Stimulated activated CD4-positive, alpha-beta T cell treated with anti-CD3 and anti-CD28 coated beads, TNF-alpha, amount 100 ng/mL, for 48 hours (primary cell): ENCODE measurements around the gene HLA-DPA1.
"Not testable (repeated sequence)": the region's sequence is repeated elsewhere in the genome, so short reads cannot be mapped to it uniquely, and the experiment has no call there.

Experiments
- DNase-seq, 3 donors: peaks; one replicate each; pipeline ENCODE4 v3.0.0-alpha.2; 2020; ENCODE audit warnings: low read depth in 3 of 3

The HLA-DPA1 gene

GRCh38 chr6:33073431-33073871 lies at the start of gene HLA-DPA1:
TSS of gene HLA-DPA1 (minus strand) at chr6:33073649.
- peak in 1 of 3 donors; percentile 9 for DNase-seq

- no peak for DNase-seq
These were observed 49.7 kb upstream of the HLA-DPA1 start for GRCh38 chr6:33123181-33123580.

- DNase-seq = no peak
These were observed 46.6 kb upstream of the HLA-DPA1 start for GRCh38 chr6:33120001-33120400.

- no peak for DNase-seq
These were observed 45.2 kb upstream of the HLA-DPA1 start for GRCh38 chr6:33118525-33119123.

- DNase-seq = no peak
These were observed 44.4 kb upstream of the HLA-DPA1 start for GRCh38 chr6:33117811-33118277.

GRCh38 chr6:33116841-33117711 lies 43.6 kb upstream of the HLA-DPA1 start:
- no peak for DNase-seq

GRCh38 chr6:33116417-33116816 lies 43.0 kb upstream of the HLA-DPA1 start:
- no peak for DNase-seq

- no peak for DNase-seq
These were observed 41.0 kb upstream of the HLA-DPA1 start for GRCh38 chr6:33114406-33114805.

- no peak for DNase-seq
These were observed 40.3 kb upstream of the HLA-DPA1 start for GRCh38 chr6:33113755-33114154.

GRCh38 chr6:33112148-33112547 lies 38.7 kb upstream of the HLA-DPA1 start:
- no peak for DNase-seq

GRCh38 chr6:33108307-33108706 lies 34.9 kb upstream of the HLA-DPA1 start:
- no peak for DNase-seq

- DNase-seq = no peak
These were observed 34.2 kb upstream of the HLA-DPA1 start for GRCh38 chr6:33107641-33108040.

GRCh38 chr6:33105916-33106871 lies 32.7 kb upstream of the HLA-DPA1 start:
- no peak for DNase-seq

- no peak for DNase-seq
These were observed 31.9 kb upstream of the HLA-DPA1 start for GRCh38 chr6:33105386-33105785.

GRCh38 chr6:33104887-33105286 lies 31.4 kb upstream of the HLA-DPA1 start:
- DNase-seq = no peak

GRCh38 chr6:33103776-33104175 lies 30.3 kb upstream of the HLA-DPA1 start:
- no peak for DNase-seq

GRCh38 chr6:33101121-33101737 lies 27.8 kb upstream of the HLA-DPA1 start:
- DNase-seq = not testable (repeated sequence)

GRCh38 chr6:33095681-33096080 lies 22.2 kb upstream of the HLA-DPA1 start:
- no peak for DNase-seq

- no peak for DNase-seq
These were observed 20.4 kb upstream of the HLA-DPA1 start for GRCh38 chr6:33093855-33094254.

- no peak for DNase-seq
These were observed 18.9 kb upstream of the HLA-DPA1 start for GRCh38 chr6:33092385-33092784.

- DNase-seq = peak in 2 of 3 donors; percentile 59 to 62
These were observed 18.5 kb upstream of the HLA-DPA1 start for GRCh38 chr6:33091957-33092356.
